ENCODE measurements around the gene RPL36. TPM values are rescaled to one million over a fixed set of nuclear protein-coding genes. Genes with fewer than 3 reads are reported as not detected.
"Not testable (repeated sequence)": the region's sequence is repeated elsewhere in the genome, so short reads cannot be mapped to it uniquely, and the experiment has no call there.

RPL36 gene
- total and polyA plus RNA-seq, 7 donors = 593 to 2,228 (median 1,408) TPM

GRCh38 chr19:5697890-5698634 lies 8.0 kb downstream of the RPL36 start:
- WGBS, 2 donors = 88 to 89% methylated on average over 30 of the region's 30 CpGs
- intact Hi-C loops (cut with DNase I) = no loop called here
- no peak for TF ChIP-seq POLR2A (IDR thresholded peaks at IDR 0.05)
- no peak for TF ChIP-seq CTCF (IDR thresholded peaks at IDR 0.05)
- TF ChIP-seq EP300 (IDR thresholded peaks at IDR 0.05) = no peak
- no peak for TF ChIP-seq POLR2AphosphoS5 (IDR thresholded peaks at IDR 0.05)
- DNase-seq = no peak
- H3K36me3 ChIP-seq = peaks cover 33 to 79% (median 53%) of the 10 kb centered on the region in 4 donors
- peaks cover 0 to 3% (median 1%) of the 10 kb centered on the region in 4 donors for H3K4me1 ChIP-seq
- H3K9me3 ChIP-seq = no peaks in the 10 kb centered on the region
- H3K27ac ChIP-seq = no peak overlapping the region
- no peaks in the 10 kb centered on the region for H3K27me3 ChIP-seq
- no peak overlapping the region for H3K4me3 ChIP-seq

DNA sequence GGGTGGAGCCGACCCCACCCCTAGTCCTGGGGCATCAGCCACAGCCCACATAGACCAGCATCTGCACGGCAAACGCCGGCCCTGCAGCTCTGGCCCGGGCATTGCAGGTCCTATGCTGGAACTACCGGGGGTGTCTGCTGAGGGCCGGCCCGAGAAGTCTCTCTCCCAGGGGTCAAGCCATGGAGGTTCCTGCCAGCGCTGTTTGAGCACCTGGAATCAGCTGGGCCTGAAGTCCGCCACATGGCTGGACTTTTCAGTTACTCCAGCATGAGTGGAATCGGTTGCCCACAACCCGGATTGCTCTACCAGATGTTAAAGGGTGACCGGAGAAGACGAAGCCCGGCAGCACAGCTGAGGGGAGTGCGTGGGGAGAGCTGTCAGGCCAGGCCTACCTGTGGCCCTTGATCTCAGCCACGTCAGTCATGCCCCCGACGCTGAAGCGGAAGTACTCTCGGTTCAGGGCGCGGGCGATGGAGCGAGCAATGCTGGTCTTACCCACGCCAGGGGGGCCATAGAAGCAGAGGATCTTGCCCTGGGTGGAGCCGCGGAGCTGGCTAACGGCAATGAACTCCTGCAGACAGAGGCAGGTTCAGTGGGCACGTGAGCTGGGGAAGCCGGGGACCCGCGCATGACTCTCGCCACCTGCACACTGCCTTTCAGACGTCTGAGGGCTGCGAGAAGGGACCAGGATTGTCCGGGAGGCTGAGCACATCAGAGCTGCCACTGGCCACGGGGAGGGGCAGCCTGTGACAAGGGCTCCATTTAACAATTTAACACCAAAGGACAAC lies 8.7 kb downstream of the RPL36 start:
- H3K9me3 ChIP-seq = no peaks in the 10 kb centered on the region
- no peak overlapping the region for H3K27ac ChIP-seq
- H3K4me3 ChIP-seq = no peak overlapping the region
- H3K27me3 ChIP-seq = no peaks in the 10 kb centered on the region
- TF ChIP-seq POLR2A (IDR thresholded peaks at IDR 0.05) (no peak), EP300 (IDR thresholded peaks at IDR 0.05) (no peak), CTCF (IDR thresholded peaks at IDR 0.05) (no peak), POLR2AphosphoS5 (IDR thresholded peaks at IDR 0.05) (no peak)
- H3K36me3 ChIP-seq = peaks cover 30 to 79% (median 53%) of the 10 kb centered on the region in 4 donors
- peak; percentile 62 for DNase-seq
- H3K4me1 ChIP-seq = no peaks in the 10 kb centered on the region
- 91% methylated on average over 38 of the region's 38 CpGs for WGBS, 2 donors
- intact Hi-C loops (cut with DNase I) = no loop called here

- no peak for TF ChIP-seq CTCF (IDR thresholded peaks at IDR 0.05)
- TF ChIP-seq POLR2A (IDR thresholded peaks at IDR 0.05) = no peak
- TF ChIP-seq EP300 (IDR thresholded peaks at IDR 0.05) = no peak
- TF ChIP-seq POLR2AphosphoS5 (IDR thresholded peaks at IDR 0.05) = no peak
- no peaks in the 10 kb centered on the region for H3K4me1 ChIP-seq
- WGBS, 2 donors = 96 to 97% methylated on average over 22 of the region's 22 CpGs
- intact Hi-C loops (cut with DNase I) = no loop called here
- H3K27ac ChIP-seq = no peak overlapping the region
- H3K36me3 ChIP-seq = peaks cover 32 to 79% (median 45%) of the 10 kb centered on the region in 4 donors
- DNase-seq = peak; percentile 64
- no peak overlapping the region for H3K4me3 ChIP-seq
- no peaks in the 10 kb centered on the region for H3K9me3 ChIP-seq
- no peaks in the 10 kb centered on the region for H3K27me3 ChIP-seq
Observed at GRCh38 chr19:5700455-5701092, 10.5 kb downstream of the RPL36 start.

- H3K36me3 ChIP-seq = peaks cover 32 to 79% (median 46%) of the 10 kb centered on the region in 4 donors
- WGBS, 2 donors = 92 to 96% methylated on average over 23 to 26 of the region's 28 CpGs
Observed at GRCh38 chr19:5702053-5702410, 11.9 kb downstream of the RPL36 start.

More at GRCh38 chr19:5702053-5702410, 11.9 kb downstream of the RPL36 start:
- H3K4me3 ChIP-seq; DNase-seq; H3K27me3 ChIP-seq; H3K9me3 ChIP-seq; H3K4me1 ChIP-seq; H3K27ac ChIP-seq; intact Hi-C loops (cut with DNase I): not testable (repeated sequence)

Measured in sigmoid colon (tissue), 7 donors.